ENCODE data around the gene HLA-A.

- TF ChIP-seq YY1 (IDR thresholded peaks at IDR 0.05; ENCODE audit: insufficient read depth, insufficient read length): no peak
- TF ChIP-seq SUZ12 (IDR thresholded peaks at IDR 0.05; ENCODE audit: extremely low read depth, insufficient read depth, insufficient read length): no peak
- TF ChIP-seq ZNF274 (IDR thresholded peaks at IDR 0.05; ENCODE audit: low read depth, low read length): no peak
Measured at GRCh38 chr6:29954272-29954671, 11.9 kb downstream of the HLA-A start.

Data from NT2/D1 (cell line).